ENCODE measurements around the gene TPGS1. TPM values are rescaled to one million over a fixed set of nuclear protein-coding genes. Genes with fewer than 3 reads are reported as not detected.
A peak's percentile ranks its signal among the peaks of the same experiment; 100 is the strongest.

The TPGS1 gene
- total and polyA plus RNA-seq, 3 donors from 2014 or later = 5.4 to 104 (median 98.5) TPM

DNA sequence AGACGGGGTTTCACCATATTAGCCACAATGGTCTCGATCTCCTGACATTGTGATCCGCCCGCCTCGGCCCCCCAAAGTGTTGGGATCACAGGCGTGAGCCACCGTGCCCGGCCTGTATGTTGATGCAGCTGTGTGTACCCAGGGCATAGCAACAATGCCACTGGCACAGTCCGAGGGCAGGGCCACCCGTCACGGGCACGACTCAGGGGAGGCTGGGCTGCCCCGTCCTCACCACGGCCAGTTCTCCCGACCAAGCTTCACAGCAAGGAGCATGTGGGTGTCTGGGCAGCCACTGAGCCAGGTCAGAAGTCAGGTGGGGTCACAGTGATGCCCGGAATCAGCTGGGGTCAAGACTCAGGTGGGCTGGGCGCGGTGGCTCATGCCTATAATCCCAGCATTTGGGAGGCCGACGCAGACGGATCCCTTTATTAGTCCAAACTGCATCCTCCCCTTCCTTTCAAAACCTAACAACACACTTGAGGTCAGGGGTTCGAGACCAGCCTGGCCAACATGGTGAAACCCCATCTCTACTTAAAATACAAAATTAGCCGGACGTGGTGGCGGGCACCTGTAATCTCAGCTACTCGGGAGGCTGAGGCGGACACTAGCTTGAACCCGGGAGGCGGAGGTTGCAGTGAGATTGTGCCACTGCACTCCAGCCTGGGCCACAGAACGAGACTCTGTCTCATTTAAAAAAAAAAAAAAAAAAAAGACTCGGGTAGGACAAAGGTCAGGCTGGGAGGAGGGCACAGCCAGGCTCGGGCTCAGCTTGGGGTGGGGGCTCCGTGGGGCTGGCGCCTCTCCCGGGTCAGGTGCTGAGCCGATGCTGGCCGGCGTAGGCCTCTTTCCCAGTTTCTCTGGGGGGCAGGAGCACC, 23.1 kb downstream of the TPGS1 start:
- intact Hi-C loops (cut with DNase I; ENCODE audit: low total_unique reads) = no loop called here
- Histone ChIP-seq H3K27ac (peak overlapping the region; percentile 79 to 95), H3K4me3 (peak overlapping the region; percentile 84 to 98), H3K27me3 (no peaks in the 10 kb centered on the region), H3K9me3 (no peaks in the 10 kb centered on the region), H3K4me1 (peaks cover 13% of the 10 kb centered on the region), H3K36me3 (ENCODE audit: low read depth, missing control alignments) (no peaks in the 10 kb centered on the region)
- DNase-seq = no peak
- TF ChIP-seq POLR2A (IDR thresholded peaks at IDR 0.05) = no peak
- 43 to 52% methylated on average over 23 to 34 of the region's 38 CpGs for WGBS, 2 donors

DNA sequence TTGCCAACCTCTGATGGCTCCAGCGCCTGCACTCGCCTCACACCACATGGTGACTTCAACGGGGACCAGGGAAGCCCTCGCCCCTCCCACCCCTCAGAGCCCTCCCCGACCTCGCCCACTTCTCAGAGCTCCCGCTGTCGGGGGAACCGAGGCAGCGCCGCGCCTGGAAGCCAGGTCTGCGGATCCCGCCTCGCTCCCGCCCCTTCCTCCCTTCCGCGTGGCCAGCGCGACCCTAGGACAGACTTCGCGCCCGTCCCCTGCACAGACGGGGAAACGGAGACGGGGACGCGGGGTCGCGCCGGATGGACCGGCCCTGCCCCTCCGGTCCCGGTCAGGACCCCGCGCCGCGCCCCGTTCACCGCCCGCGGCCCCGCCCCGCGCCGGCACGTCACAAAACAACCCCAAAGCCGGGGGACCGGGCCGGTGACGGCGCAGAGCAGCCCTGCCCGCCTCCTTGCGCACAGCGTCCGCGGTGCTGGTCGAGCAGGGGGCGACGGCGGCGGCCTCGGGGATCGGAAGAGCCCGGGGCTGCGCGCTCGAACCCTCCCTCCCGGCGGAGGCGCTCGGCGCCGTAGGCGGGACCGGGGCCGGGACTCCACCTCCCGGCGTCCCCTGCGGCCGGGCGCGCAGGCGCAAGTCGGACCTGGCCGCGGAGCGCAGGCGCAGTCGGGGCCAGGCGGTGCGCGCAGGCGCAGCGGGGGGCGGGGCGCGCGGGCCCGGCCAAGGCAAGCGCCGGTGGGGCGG, 23.9 kb downstream of the TPGS1 start:
- intact Hi-C loops (cut with DNase I; ENCODE audit: low total_unique reads) = no loop called here
- Histone ChIP-seq H3K27me3 (no peaks in the 10 kb centered on the region), H3K9me3 (no peaks in the 10 kb centered on the region), H3K4me3 (peak overlapping the region; percentile 84 to 98), H3K27ac (peak overlapping the region; percentile 79 to 95), H3K36me3 (ENCODE audit: low read depth, missing control alignments) (no peaks in the 10 kb centered on the region), H3K4me1 (peaks cover 13% of the 10 kb centered on the region)
- TF ChIP-seq POLR2A (IDR thresholded peaks at IDR 0.05) = no peak
- TF ChIP-seq, protein P1, sequence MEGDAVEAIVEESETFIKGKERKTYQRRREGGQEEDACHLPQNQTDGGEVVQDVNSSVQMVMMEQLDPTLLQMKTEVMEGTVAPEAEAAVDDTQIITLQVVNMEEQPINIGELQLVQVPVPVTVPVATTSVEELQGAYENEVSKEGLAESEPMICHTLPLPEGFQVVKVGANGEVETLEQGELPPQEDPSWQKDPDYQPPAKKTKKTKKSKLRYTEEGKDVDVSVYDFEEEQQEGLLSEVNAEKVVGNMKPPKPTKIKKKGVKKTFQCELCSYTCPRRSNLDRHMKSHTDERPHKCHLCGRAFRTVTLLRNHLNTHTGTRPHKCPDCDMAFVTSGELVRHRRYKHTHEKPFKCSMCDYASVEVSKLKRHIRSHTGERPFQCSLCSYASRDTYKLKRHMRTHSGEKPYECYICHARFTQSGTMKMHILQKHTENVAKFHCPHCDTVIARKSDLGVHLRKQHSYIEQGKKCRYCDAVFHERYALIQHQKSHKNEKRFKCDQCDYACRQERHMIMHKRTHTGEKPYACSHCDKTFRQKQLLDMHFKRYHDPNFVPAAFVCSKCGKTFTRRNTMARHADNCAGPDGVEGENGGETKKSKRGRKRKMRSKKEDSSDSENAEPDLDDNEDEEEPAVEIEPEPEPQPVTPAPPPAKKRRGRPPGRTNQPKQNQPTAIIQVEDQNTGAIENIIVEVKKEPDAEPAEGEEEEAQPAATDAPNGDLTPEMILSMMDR (IDR thresholded peaks at IDR 0.05) = peak in 1 of 3 experiments; percentile 23
- 0% methylated on average over 1 of the region's 103 CpGs; no CpG with 5 or more reads in 1 of the 2 donors for WGBS, 2 donors
- DNase-seq = peak; percentile 72

DNA sequence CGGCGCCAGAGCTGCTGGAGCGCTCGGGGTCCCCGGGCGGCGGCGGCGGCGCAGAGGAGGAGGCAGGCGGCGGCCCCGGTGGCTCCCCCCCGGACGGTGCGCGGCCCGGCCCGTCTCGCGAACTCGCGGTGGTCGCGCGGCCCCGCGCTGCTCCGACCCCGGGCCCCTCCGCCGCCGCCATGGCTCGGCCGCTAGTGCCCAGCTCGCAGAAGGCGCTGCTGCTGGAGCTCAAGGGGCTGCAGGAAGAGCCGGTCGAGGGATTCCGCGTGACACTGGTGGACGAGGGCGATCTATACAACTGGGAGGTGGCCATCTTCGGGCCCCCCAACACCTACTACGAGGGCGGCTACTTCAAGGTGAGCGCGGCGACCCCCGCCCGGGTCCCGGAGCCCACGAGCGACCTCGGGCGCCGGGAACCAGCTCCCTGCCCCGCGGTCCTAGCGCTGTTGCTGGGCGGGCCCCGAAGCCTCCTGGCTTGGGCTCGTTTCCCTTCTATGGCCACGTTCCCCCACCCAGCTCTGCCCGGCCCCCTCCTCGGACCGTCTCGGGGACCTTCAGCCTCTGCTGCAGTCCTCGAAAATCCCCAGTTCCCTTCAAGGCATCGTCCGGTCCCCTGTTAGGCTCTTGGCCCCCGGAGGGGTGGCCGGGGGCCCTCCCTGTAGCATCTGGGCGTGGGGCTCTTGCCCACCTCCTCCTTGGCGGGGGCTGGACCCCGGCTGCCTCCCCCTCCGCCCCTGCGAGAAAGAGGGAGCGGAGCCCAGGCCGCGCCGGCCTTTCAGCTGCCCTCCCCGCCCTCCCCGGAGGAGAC, 24.7 kb downstream of the TPGS1 start, which contains the start of gene CDC34:
Gene CDC34, plus strand, starts transcription at position 8 of the 808 bp plus-strand sequence. Its CDS starts 172 bp downstream, at position 180.
- Histone ChIP-seq H3K27me3 (no peaks in the 10 kb centered on the region), H3K4me1 (peaks cover 13% of the 10 kb centered on the region), H3K4me3 (peak within 1 kb of the TSS; percentile 95 to 98), H3K36me3 (ENCODE audit: low read depth, missing control alignments) (no peaks in the 10 kb centered on the region), H3K27ac (peak within 1 kb of the TSS; percentile 93 to 95), H3K9me3 (no peaks in the 10 kb centered on the region)
- no peak for TF ChIP-seq POLR2A (IDR thresholded peaks at IDR 0.05)
- TF ChIP-seq, protein P1 (IDR thresholded peaks at IDR 0.05) = no peak
- DNase-seq = no peak
- 0 to 1% methylated on average over 2 to 25 of the region's 84 CpGs for WGBS, 2 donors
- intact Hi-C loops (cut with DNase I; ENCODE audit: low total_unique reads) = no loop called here

DNA sequence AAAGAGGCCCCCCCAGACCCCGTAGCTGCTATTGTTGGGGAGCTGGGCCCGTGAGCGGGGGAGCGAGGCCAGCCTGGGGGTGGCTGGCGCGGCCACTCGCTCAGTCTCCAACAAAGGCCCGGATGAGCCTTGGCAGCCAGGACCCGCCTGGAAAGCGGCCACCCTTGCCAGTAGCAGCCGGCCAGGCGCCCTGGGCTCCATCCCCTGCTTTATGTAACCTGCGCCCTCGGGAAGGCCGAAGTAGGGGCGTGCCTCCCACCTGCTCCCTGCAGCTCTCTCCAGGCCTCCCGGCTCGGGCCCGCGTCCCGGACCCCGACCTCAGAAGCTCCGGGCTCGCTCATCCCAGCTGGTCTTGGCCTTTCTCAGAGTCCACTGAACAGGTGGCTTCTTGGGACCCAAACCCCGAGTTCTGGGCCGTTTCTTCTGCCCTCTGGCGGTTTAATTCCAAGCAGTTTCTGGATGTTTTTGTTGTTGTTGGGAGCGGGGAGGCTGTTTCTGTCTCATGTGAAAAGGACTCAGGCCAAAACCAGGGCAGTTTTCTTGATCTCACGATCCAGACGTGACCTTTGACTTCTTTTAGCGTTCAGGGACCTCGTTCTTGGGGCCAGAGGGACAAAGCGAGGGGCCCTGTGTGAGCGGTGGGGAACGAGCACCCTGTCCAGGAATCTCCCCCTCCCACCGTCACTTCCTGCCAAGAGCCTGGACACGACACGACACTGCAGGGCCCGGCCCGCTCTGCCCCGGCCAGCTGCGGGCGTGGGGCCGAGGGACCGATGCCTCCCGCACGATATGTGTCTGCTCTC, 25.5 kb downstream of the TPGS1 start:
- Histone ChIP-seq H3K36me3 (ENCODE audit: low read depth, missing control alignments) (no peaks in the 10 kb centered on the region), H3K4me3 (peak overlapping the region; percentile 95 to 98), H3K9me3 (no peaks in the 10 kb centered on the region), H3K4me1 (peaks cover 13% of the 10 kb centered on the region), H3K27me3 (no peaks in the 10 kb centered on the region), H3K27ac (peak overlapping the region; percentile 93 to 95)
- DNase-seq = peak; percentile 67
- no peak for TF ChIP-seq POLR2A (IDR thresholded peaks at IDR 0.05)
- TF ChIP-seq, protein P1 (IDR thresholded peaks at IDR 0.05) = peak; percentile 30 to 57 (median 54)
- WGBS, 2 donors = 0 to 1% methylated on average over 7 to 47 of the region's 47 CpGs
- intact Hi-C loops (cut with DNase I; ENCODE audit: low total_unique reads) = no loop called here

Data from testis (tissue), 3 donors.